Measurements from ENCODE around the gene MCC.

DNA sequence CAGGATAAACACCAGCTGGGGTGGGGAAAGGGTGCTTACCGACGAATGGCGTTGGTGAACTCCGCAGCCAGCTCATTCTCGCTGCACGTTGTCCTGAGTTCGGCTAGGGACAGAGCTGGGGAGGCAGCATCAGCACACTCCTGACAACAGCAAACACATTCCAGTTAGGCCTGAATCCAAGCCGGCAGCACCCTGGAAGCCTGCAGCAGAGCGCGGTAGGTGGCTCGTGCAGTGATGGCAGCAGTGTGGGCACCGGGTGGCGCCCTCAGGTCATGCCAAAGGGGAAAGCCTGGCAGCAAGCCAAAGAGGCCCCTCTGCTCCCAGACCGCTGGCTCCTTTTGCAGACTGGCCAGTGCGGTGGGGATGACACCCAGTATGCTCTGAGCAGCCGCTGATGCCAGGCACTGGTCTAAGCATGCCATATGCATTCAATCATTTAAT, 444.7 kb downstream of the MCC start:
- TF ChIP-seq, protein P1, sequence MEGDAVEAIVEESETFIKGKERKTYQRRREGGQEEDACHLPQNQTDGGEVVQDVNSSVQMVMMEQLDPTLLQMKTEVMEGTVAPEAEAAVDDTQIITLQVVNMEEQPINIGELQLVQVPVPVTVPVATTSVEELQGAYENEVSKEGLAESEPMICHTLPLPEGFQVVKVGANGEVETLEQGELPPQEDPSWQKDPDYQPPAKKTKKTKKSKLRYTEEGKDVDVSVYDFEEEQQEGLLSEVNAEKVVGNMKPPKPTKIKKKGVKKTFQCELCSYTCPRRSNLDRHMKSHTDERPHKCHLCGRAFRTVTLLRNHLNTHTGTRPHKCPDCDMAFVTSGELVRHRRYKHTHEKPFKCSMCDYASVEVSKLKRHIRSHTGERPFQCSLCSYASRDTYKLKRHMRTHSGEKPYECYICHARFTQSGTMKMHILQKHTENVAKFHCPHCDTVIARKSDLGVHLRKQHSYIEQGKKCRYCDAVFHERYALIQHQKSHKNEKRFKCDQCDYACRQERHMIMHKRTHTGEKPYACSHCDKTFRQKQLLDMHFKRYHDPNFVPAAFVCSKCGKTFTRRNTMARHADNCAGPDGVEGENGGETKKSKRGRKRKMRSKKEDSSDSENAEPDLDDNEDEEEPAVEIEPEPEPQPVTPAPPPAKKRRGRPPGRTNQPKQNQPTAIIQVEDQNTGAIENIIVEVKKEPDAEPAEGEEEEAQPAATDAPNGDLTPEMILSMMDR (IDR thresholded peaks at IDR 0.05) = peak in 1 of 3 experiments; percentile 35
- TF ChIP-seq POLR2A (IDR thresholded peaks at IDR 0.05; ENCODE audit: low read depth) = no peak
- TF ChIP-seq POLR2AphosphoS5 (IDR thresholded peaks at IDR 0.05) = no peak
